ENCODE results near the gene SCAANT1.
A peak's percentile ranks its signal among the peaks of the same experiment; 100 is the strongest.

SCAANT1 gene
- long read RNA-seq, donor 1: 0 reads
- long read RNA-seq, donor 2: 0 reads
- long read RNA-seq, donor 3: 0 reads
- long read RNA-seq, donor 4: 0 reads
- long read RNA-seq, donor 5: 0 reads
- long read RNA-seq, donor 6, partial matches to known transcripts: 0 of 1 reads
- long read RNA-seq, donor 6, other reads (novel, unspliced or antisense): 0 of 1 reads
- long read RNA-seq, donor 7: 0 reads
- long read RNA-seq, donor 8: 0 reads

GRCh38 chr3:63911873-63912767 is at the start of gene SCAANT1:
Gene SCAANT1, minus strand, starts transcription at chr3:63912383.
- DNase-seq: peak; percentile 97

GRCh38 chr3:63961891-63962290 is 49.7 kb upstream of the SCAANT1 start:
- DNase-seq: no peak

GRCh38 chr3:63960048-63960711 is 48.0 kb upstream of the SCAANT1 start:
- DNase-seq: no peak

- DNase-seq: no peak
Observed at GRCh38 chr3:63959146-63959545, 47.0 kb upstream of the SCAANT1 start.

- DNase-seq: no peak
Observed at GRCh38 chr3:63955830-63956545, 43.8 kb upstream of the SCAANT1 start.

- no peak for DNase-seq
Observed at GRCh38 chr3:63955036-63955650, 43.0 kb upstream of the SCAANT1 start.

- no peak for DNase-seq
Observed at GRCh38 chr3:63954182-63954581, 42.0 kb upstream of the SCAANT1 start.

- DNase-seq: no peak
Observed at GRCh38 chr3:63952248-63952594, 40.0 kb upstream of the SCAANT1 start.

GRCh38 chr3:63951492-63952247 is 39.5 kb upstream of the SCAANT1 start:
- no peak for DNase-seq

- no peak for DNase-seq
Observed at GRCh38 chr3:63950698-63951097, 38.5 kb upstream of the SCAANT1 start.

- DNase-seq: no peak
Observed at GRCh38 chr3:63949005-63949404, 36.8 kb upstream of the SCAANT1 start.

- DNase-seq: no peak
Observed at GRCh38 chr3:63947594-63947993, 35.4 kb upstream of the SCAANT1 start.

- DNase-seq: no peak
Observed at GRCh38 chr3:63946753-63947152, 34.6 kb upstream of the SCAANT1 start.

- DNase-seq: no peak
Observed at GRCh38 chr3:63945558-63946096, 33.4 kb upstream of the SCAANT1 start.

- DNase-seq: no peak
Observed at GRCh38 chr3:63943678-63944077, 31.5 kb upstream of the SCAANT1 start.

GRCh38 chr3:63942528-63942927 is 30.3 kb upstream of the SCAANT1 start:
- DNase-seq: no peak

- DNase-seq: no peak
Observed at GRCh38 chr3:63940389-63940757, 28.2 kb upstream of the SCAANT1 start.

- no peak for DNase-seq
Observed at GRCh38 chr3:63937661-63938651, 25.8 kb upstream of the SCAANT1 start.

- DNase-seq: no peak
Observed at GRCh38 chr3:63936925-63937324, 24.7 kb upstream of the SCAANT1 start.
